ENCODE results near the gene AMMECR1.

Gene AMMECR1

GRCh38 chrX:110208092-110208491 lies 109.8 kb downstream of the AMMECR1 start:
- no peak for DNase-seq

GRCh38 chrX:110204986-110205385 lies 112.9 kb downstream of the AMMECR1 start:
- no peak for DNase-seq

- DNase-seq: no peak
These were observed 116.1 kb downstream of the AMMECR1 start for GRCh38 chrX:110201799-110202198.

GRCh38 chrX:110194977-110195376 lies 122.9 kb downstream of the AMMECR1 start:
- DNase-seq: no peak

GRCh38 chrX:110192516-110192915 lies 125.4 kb downstream of the AMMECR1 start:
- no peak for DNase-seq

GRCh38 chrX:110188701-110189558 lies 129.0 kb downstream of the AMMECR1 start:
- DNase-seq: no peak

- DNase-seq: no peak
These were observed 134.6 kb downstream of the AMMECR1 start for GRCh38 chrX:110183314-110183713.

GRCh38 chrX:110182865-110183264 lies 135.0 kb downstream of the AMMECR1 start:
- no peak for DNase-seq

- no peak for DNase-seq
These were observed 135.5 kb downstream of the AMMECR1 start for GRCh38 chrX:110182362-110182761.

- no peak for DNase-seq
These were observed 136.3 kb downstream of the AMMECR1 start for GRCh38 chrX:110181459-110182137.

- no peak for DNase-seq
These were observed 137.0 kb downstream of the AMMECR1 start for GRCh38 chrX:110180928-110181310.

- no peak for DNase-seq
These were observed 137.5 kb downstream of the AMMECR1 start for GRCh38 chrX:110180176-110180927.

- no peak for DNase-seq
These were observed 139.6 kb downstream of the AMMECR1 start for GRCh38 chrX:110178179-110178865.

GRCh38 chrX:110175696-110176095 lies 142.2 kb downstream of the AMMECR1 start:
- no peak for DNase-seq

- no peak for DNase-seq
These were observed 142.7 kb downstream of the AMMECR1 start for GRCh38 chrX:110175146-110175545.

GRCh38 chrX:110173192-110174175 lies 144.4 kb downstream of the AMMECR1 start:
- DNase-seq: no peak

- no peak for DNase-seq
These were observed 145.7 kb downstream of the AMMECR1 start for GRCh38 chrX:110172215-110172614.

- no peak for DNase-seq
These were observed 146.4 kb downstream of the AMMECR1 start for GRCh38 chrX:110171442-110171841.

GRCh38 chrX:110170029-110170428 lies 147.9 kb downstream of the AMMECR1 start:
- no peak for DNase-seq

GRCh38 chrX:110168585-110168984 lies 149.3 kb downstream of the AMMECR1 start:
- no peak for DNase-seq

- DNase-seq: no peak
These were observed 149.9 kb downstream of the AMMECR1 start for GRCh38 chrX:110167952-110168451.

Data from NCI-H2227 treated with DMSO at 0.1 percent for 48 hours (cell line).